H9 (cell line): ENCODE data around the gene LRRFIP1. TPM values are rescaled to one million over a fixed set of nuclear protein-coding genes. Genes with fewer than 3 reads are reported as not detected.

Experiments
- DNase-seq: peaks from one replicate; pipeline ENCODE4 v3.0.0-alpha.2; 2017
- H2AFZ ChIP-seq: one replicate; pipeline ENCODE4 v1.6.1; 2013; ENCODE audit warnings: mild to moderate bottlenecking, low read length, control low read depth, moderate library complexity
- H2AK5ac ChIP-seq: 2 replicates; pipeline ENCODE4 v1.6.1; 2013; ENCODE audit warnings: low read length, control low read depth, mixed read lengths; ENCODE audit not compliant: insufficient read length
- H2BK120ac ChIP-seq: one replicate; pipeline ENCODE4 v1.6.1; 2013; ENCODE audit warnings: low read depth, mild to moderate bottlenecking, low read length, control low read depth, inconsistent platforms; ENCODE audit not compliant: poor library complexity, severe bottlenecking
- H2BK12ac ChIP-seq: 2 replicates; pipeline ENCODE4 v1.6.1; 2013; ENCODE audit warnings: low read length, control low read depth, mixed read lengths, low read depth; ENCODE audit not compliant: insufficient read length
- H2BK15ac ChIP-seq: 2 replicates; pipeline ENCODE4 v1.6.1; 2013; ENCODE audit warnings: low read depth, low read length, control low read depth
- H2BK20ac ChIP-seq: one replicate; pipeline ENCODE4 v1.6.1; 2013; ENCODE audit warnings: low read depth, mild to moderate bottlenecking, low read length, control low read depth, inconsistent platforms; ENCODE audit not compliant: poor library complexity, severe bottlenecking
- H2BK5ac ChIP-seq: 2 replicates; pipeline ENCODE4 v1.6.1; 2013; ENCODE audit warnings: low read length, control low read depth, mixed read lengths; ENCODE audit not compliant: insufficient read length
- H3K14ac ChIP-seq: 2 replicates; pipeline ENCODE4 v1.6.1; 2013; ENCODE audit warnings: low read length, control low read depth; ENCODE audit not compliant: insufficient read depth
- H3K18ac ChIP-seq: 2 replicates; pipeline ENCODE4 v1.6.1; 2013; ENCODE audit warnings: low read depth, mild to moderate bottlenecking, mixed read lengths, low read length, control low read depth; ENCODE audit not compliant: insufficient read length
- H3K23ac ChIP-seq: 2 replicates; pipeline ENCODE4 v1.6.1; 2013; ENCODE audit warnings: low read length, control low read depth, mixed read lengths, low read depth; ENCODE audit not compliant: insufficient read length
- H3K23me2 ChIP-seq: 2 replicates; pipeline ENCODE4 v1.6.1; 2013; ENCODE audit warnings: low read depth, mild to moderate bottlenecking, mixed read lengths, low read length, control low read depth; ENCODE audit not compliant: insufficient read length, poor library complexity, severe bottlenecking
- H3K27ac ChIP-seq: 2 replicates; pipeline ENCODE4 v1.5.1; 2013; ENCODE audit warnings: low read length, control low read depth, mixed read lengths, low read depth; ENCODE audit not compliant: insufficient read length
- H3K27me3 ChIP-seq: 2 replicates; pipeline ENCODE4 v1.6.1; 2013; ENCODE audit warnings: low read length, control low read depth, inconsistent platforms; ENCODE audit not compliant: insufficient read depth
- H3K4ac ChIP-seq: 2 replicates; pipeline ENCODE4 v1.6.1; 2013; ENCODE audit warnings: low read depth, mild to moderate bottlenecking, control low read depth, inconsistent platforms, low read length, moderate library complexity
- H3K4me1 ChIP-seq: 2 replicates; pipeline ENCODE4 v1.6.1; 2013; ENCODE audit warnings: low read length, control low read depth, inconsistent platforms; ENCODE audit not compliant: insufficient read depth
- H3K4me2 ChIP-seq: 2 replicates; pipeline ENCODE4 v1.6.1; 2013; ENCODE audit warnings: low read length, control low read depth, mixed read lengths; ENCODE audit not compliant: insufficient read length, insufficient read depth
- H3K56ac ChIP-seq: 2 replicates; pipeline ENCODE4 v1.6.1; 2013; ENCODE audit warnings: low read depth, mild to moderate bottlenecking, mixed read lengths, low read length, control low read depth; ENCODE audit not compliant: insufficient read length
- H3K79me1 ChIP-seq: 2 replicates; pipeline ENCODE4 v1.6.1; 2013; ENCODE audit warnings: low read depth, mild to moderate bottlenecking, moderate library complexity, low read length, control low read depth, inconsistent platforms; ENCODE audit not compliant: insufficient read depth, poor library complexity, severe bottlenecking
- H3K79me2 ChIP-seq: 2 replicates; pipeline ENCODE4 v1.6.1; 2013; ENCODE audit warnings: low read length, control low read depth, inconsistent platforms; ENCODE audit not compliant: insufficient read depth
- H3K9ac ChIP-seq: 2 replicates; pipeline ENCODE4 v1.6.1; 2013; ENCODE audit warnings: low read length, control low read depth, mixed read lengths; ENCODE audit not compliant: insufficient read length; ENCODE audit errors: extremely low read depth
- H3K9me3 ChIP-seq: one replicate; pipeline ENCODE4 v1.6.1; 2013; ENCODE audit warnings: low read depth, low read length, inconsistent platforms; ENCODE audit not compliant: control insufficient read depth
- H3T11ph ChIP-seq: one replicate; pipeline ENCODE4 v1.6.1; 2013; ENCODE audit warnings: mild to moderate bottlenecking, low read length, control low read depth, inconsistent platforms
- H4K20me1 ChIP-seq: one replicate; pipeline ENCODE4 v1.6.1; 2013; ENCODE audit not compliant: control insufficient read depth, insufficient read length, insufficient read depth
- H4K5ac ChIP-seq: 2 replicates; pipeline ENCODE4 v1.6.1; 2013; ENCODE audit warnings: low read depth, mild to moderate bottlenecking, mixed read lengths, low read length, control low read depth; ENCODE audit not compliant: insufficient read length
- H4K8ac ChIP-seq: replicated peaks from 2 replicates; pipeline ENCODE4 v1.6.1; 2013; ENCODE audit warnings: low read length, control low read depth, mixed read lengths, low read depth; ENCODE audit not compliant: insufficient read length
- H4K91ac ChIP-seq: 2 replicates; pipeline ENCODE4 v1.6.1; 2013; ENCODE audit warnings: low read depth, mild to moderate bottlenecking, moderate library complexity, mixed read lengths, low read length, control low read depth; ENCODE audit not compliant: insufficient read length
- H3K27ac Mint-ChIP-seq, 3 experiments: 2 replicates in 2 of 3; 3 replicates in 1 of 3; pipeline ENCODE4 v1.8.0; 2020 to 2021; ENCODE audit warnings: mixed read lengths in 3 of 3, mild to moderate bottlenecking in 1 of 3, moderate library complexity in 1 of 3
- H3K27me3 Mint-ChIP-seq: 2 replicates; pipeline ENCODE4 v1.8.0; 2021; ENCODE audit warnings: low read depth, mild to moderate bottlenecking, moderate library complexity, mixed read lengths
- H3K36me3 Mint-ChIP-seq, 3 experiments: 2 replicates in 2 of 3; 3 replicates in 1 of 3; pipeline ENCODE4 v1.8.0; 2020 to 2021; ENCODE audit warnings: low read depth in 3 of 3, mixed read lengths in 3 of 3; ENCODE audit not compliant: insufficient read depth in 1 of 3
- H3K4me1 Mint-ChIP-seq, 2 experiments: 2 replicates each; pipeline ENCODE4 v1.8.0; 2020; ENCODE audit warnings: mixed read lengths in 2 of 2
- H3K4me3 Mint-ChIP-seq, 2 experiments: 2 replicates in 1 of 2; 3 replicates in 1 of 2; pipeline ENCODE4 v1.8.0; 2020 to 2021; ENCODE audit warnings: mild to moderate bottlenecking in 2 of 2, mixed read lengths in 2 of 2, moderate library complexity in 1 of 2
- H3K9me3 Mint-ChIP-seq, 2 experiments: 2 replicates in 1 of 2; 3 replicates in 1 of 2; pipeline ENCODE4 v1.8.0; 2020; ENCODE audit warnings: mild to moderate bottlenecking in 2 of 2, mixed read lengths in 2 of 2, moderate library complexity in 1 of 2
- WGBS: extraction: QIAGEN DNeasy Blood & Tissue Kit; methylation state at CpG from one replicate; pipeline ENCODE4 v1.1.7; 2013; ENCODE audit warnings: missing lambda C conversion rate, low lambda C conversion rate, mixed read lengths; ENCODE audit not compliant: insufficient read length; ENCODE audit errors: extremely low coverage; 5-methylcytosine and 5-hydroxymethylcytosine counted together
- total RNA-seq: library from RNA; stranded (reverse); gene quantifications from 2 replicates; pipeline ENCODE4 v1.2.1, GENCODE V29; 2021
- TF ChIP-seq, protein P1 (sequence below): fragments of 200-600 bp; sonication (generic); conservative IDR thresholded peaks from 3 replicates; pipeline ENCODE4 v1.8.0; 2021; ENCODE audit warnings: antibody characterized with exemption, mild to moderate bottlenecking

Gene LRRFIP1
- total RNA-seq, 1 experiment from 2014 or later = 38.5 TPM

DNA sequence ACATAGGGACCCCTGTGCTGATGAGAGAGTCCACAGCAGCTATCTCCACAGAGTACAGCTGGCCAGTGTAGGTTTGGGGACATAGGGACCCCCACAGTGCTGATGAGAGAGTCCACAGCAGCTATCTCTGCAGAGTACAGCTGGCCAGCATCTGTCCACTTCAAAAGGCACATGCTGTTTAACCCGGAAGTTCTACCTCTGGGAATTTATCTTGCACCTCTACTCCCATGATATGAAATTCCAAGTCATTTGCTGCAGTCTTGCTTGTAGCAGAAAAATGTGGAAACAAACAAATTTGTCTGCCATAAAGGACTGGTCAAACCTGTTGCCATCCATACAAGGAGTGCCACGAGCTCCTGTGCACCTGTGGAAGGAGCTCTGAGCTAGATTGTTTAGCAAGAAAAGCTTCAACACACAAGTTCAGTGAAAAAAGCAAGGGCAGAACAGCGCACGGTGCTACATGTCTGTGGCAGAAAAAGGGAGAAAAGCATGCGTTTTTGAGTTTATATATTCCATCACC lies 33.1 kb downstream of the LRRFIP1 start:
- Histone ChIP-seq H3K9me3 (no peaks in the 10 kb centered on the region), H3K27ac (no peak overlapping the region), H3T11ph (no peak overlapping the region), H3K23me2 (peaks cover 3% of the 10 kb centered on the region), H3K18ac (no peak overlapping the region), H4K20me1 (no peaks in the 10 kb centered on the region), H3K9ac (no peak overlapping the region), H3K4me1 (no peaks in the 10 kb centered on the region), H2BK12ac (no peak overlapping the region), H3K27me3 (no peaks in the 10 kb centered on the region), H2BK120ac (no peak overlapping the region), H3K56ac (no peak overlapping the region), H3K14ac (no peak overlapping the region), H3K79me1 (no peaks in the 10 kb centered on the region), H2AFZ (no peak overlapping the region), H3K4me2 (no peak overlapping the region), H2BK20ac (no peak overlapping the region), H3K23ac (no peak overlapping the region), H4K91ac (no peak overlapping the region), H2BK15ac (no peak overlapping the region), H2AK5ac (no peak overlapping the region), H3K4ac (no peak overlapping the region), H4K8ac (no peak overlapping the region), H2BK5ac (no peak overlapping the region), H4K5ac (no peak overlapping the region), H3K79me2 (no peaks in the 10 kb centered on the region)
- Mint-ChIP-seq H3K27me3 (peaks cover 1% of the 10 kb centered on the region; the same call in 1 of the 2 replicates), H3K36me3 (peaks cover 7 to 18% (median 8%) of the 10 kb centered on the region in 3 experiments), H3K4me3 (no peak overlapping the region), H3K27ac (peak overlapping the region in 1 of 3 experiments; percentile 32; a peak in 2 of 7 replicates), H3K4me1 (peaks cover 27 to 30% of the 10 kb centered on the region in 2 experiments), H3K9me3 (peaks cover 12 to 14% of the 10 kb centered on the region in 2 experiments)
- WGBS = no CpG with 5 or more reads among the region's 5 CpGs
- DNase-seq = no peak
- TF ChIP-seq, protein P1, sequence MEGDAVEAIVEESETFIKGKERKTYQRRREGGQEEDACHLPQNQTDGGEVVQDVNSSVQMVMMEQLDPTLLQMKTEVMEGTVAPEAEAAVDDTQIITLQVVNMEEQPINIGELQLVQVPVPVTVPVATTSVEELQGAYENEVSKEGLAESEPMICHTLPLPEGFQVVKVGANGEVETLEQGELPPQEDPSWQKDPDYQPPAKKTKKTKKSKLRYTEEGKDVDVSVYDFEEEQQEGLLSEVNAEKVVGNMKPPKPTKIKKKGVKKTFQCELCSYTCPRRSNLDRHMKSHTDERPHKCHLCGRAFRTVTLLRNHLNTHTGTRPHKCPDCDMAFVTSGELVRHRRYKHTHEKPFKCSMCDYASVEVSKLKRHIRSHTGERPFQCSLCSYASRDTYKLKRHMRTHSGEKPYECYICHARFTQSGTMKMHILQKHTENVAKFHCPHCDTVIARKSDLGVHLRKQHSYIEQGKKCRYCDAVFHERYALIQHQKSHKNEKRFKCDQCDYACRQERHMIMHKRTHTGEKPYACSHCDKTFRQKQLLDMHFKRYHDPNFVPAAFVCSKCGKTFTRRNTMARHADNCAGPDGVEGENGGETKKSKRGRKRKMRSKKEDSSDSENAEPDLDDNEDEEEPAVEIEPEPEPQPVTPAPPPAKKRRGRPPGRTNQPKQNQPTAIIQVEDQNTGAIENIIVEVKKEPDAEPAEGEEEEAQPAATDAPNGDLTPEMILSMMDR = no peak
